ENCODE measurements around the gene KIAA1671.

The KIAA1671 gene

GRCh38 chr22:25094579-25094978 lies 142.1 kb downstream of the KIAA1671 start:
- DNase-seq (ENCODE audit: low read depth) = no peak

GRCh38 chr22:25095869-25096268 lies 143.4 kb downstream of the KIAA1671 start:
- no peak for DNase-seq (ENCODE audit: low read depth)

- DNase-seq (ENCODE audit: low read depth) = no peak
Measured at GRCh38 chr22:25096638-25097405, 144.3 kb downstream of the KIAA1671 start.

GRCh38 chr22:25098445-25099081 lies 146.0 kb downstream of the KIAA1671 start:
- no peak for DNase-seq (ENCODE audit: low read depth)

- DNase-seq (ENCODE audit: low read depth) = no peak
Measured at GRCh38 chr22:25099202-25099601, 146.7 kb downstream of the KIAA1671 start.

GRCh38 chr22:25100402-25100801 lies 147.9 kb downstream of the KIAA1671 start:
- DNase-seq (ENCODE audit: low read depth) = no peak

GRCh38 chr22:25100948-25101347 lies 148.4 kb downstream of the KIAA1671 start:
- no peak for DNase-seq (ENCODE audit: low read depth)

- no peak for DNase-seq (ENCODE audit: low read depth)
Measured at GRCh38 chr22:25101501-25101900, 149.0 kb downstream of the KIAA1671 start.

GRCh38 chr22:25101986-25102385 lies 149.5 kb downstream of the KIAA1671 start:
- DNase-seq (ENCODE audit: low read depth) = no peak

GRCh38 chr22:25102722-25103121 lies 150.2 kb downstream of the KIAA1671 start:
- DNase-seq (ENCODE audit: low read depth) = no peak

GRCh38 chr22:25104367-25104766 lies 151.9 kb downstream of the KIAA1671 start:
- DNase-seq (ENCODE audit: low read depth) = no peak

GRCh38 chr22:25105817-25106650 lies 153.5 kb downstream of the KIAA1671 start:
- DNase-seq (ENCODE audit: low read depth) = no peak

GRCh38 chr22:25109878-25110595 lies 157.5 kb downstream of the KIAA1671 start:
- DNase-seq (ENCODE audit: low read depth) = no peak

- DNase-seq (ENCODE audit: low read depth) = no peak
Measured at GRCh38 chr22:25110596-25110845, 158.0 kb downstream of the KIAA1671 start.

- peak; percentile 28 for DNase-seq (ENCODE audit: low read depth)
Measured at GRCh38 chr22:25110846-25111578, 158.5 kb downstream of the KIAA1671 start.

GRCh38 chr22:25111579-25112517 lies 159.3 kb downstream of the KIAA1671 start:
- DNase-seq (ENCODE audit: low read depth) = no peak

GRCh38 chr22:25112538-25113253 lies 160.2 kb downstream of the KIAA1671 start:
- no peak for DNase-seq (ENCODE audit: low read depth)

- DNase-seq (ENCODE audit: low read depth) = no peak
Measured at GRCh38 chr22:25113316-25113721, 160.8 kb downstream of the KIAA1671 start.

GRCh38 chr22:25114369-25115362 lies 162.2 kb downstream of the KIAA1671 start:
- DNase-seq (ENCODE audit: low read depth) = no peak
